Urinary bladder (tissue), 4 donors: ENCODE data around the gene SFT2D2. TPM values are rescaled to one million over a fixed set of nuclear protein-coding genes. Genes with fewer than 3 reads are reported as not detected.

ENCODE experiments used
- DNase-seq: peaks from one replicate; pipeline ENCODE4 v3.0.0-alpha.2; 2015; ENCODE audit errors: extremely low spot score
- H3K27ac ChIP-seq: one replicate; pipeline ENCODE4 v1.5.1; 2013; ENCODE audit warnings: low read depth, mild to moderate bottlenecking, moderate library complexity
- H3K36me3 ChIP-seq: one replicate; pipeline ENCODE4 v1.6.1; 2013; ENCODE audit warnings: mild to moderate bottlenecking, moderate library complexity; ENCODE audit not compliant: insufficient read depth
- H3K4me1 ChIP-seq: one replicate; pipeline ENCODE4 v1.6.1; 2013; ENCODE audit warnings: mild to moderate bottlenecking, moderate library complexity; ENCODE audit not compliant: insufficient read depth
- H3K4me3 ChIP-seq: one replicate; pipeline ENCODE4 v1.5.1; 2013; ENCODE audit warnings: low read depth, low read length
- WGBS: extraction: QIAGEN DNeasy Blood & Tissue Kit; methylation state at CpG from one replicate; pipeline ENCODE4 v1.1.7; 2013; 5-methylcytosine and 5-hydroxymethylcytosine counted together
- polyA plus RNA-seq: library from polyadenylated mRNA; stranded (reverse); fragments of 200-250 nt; gene quantifications from one replicate; pipeline ENCODE4 v1.2.3, GENCODE V29; 2013
- small RNA-seq: library from RNA; depleted of rRNA; stranded (forward); fragments of <200 nt; gene quantifications from one replicate; pipeline ENCODE3, GENCODE V24; 2014
- total RNA-seq: library from RNA; depleted of rRNA; stranded (reverse); fragments of >200 nt; gene quantifications from one replicate; pipeline ENCODE4 v1.2.3, GENCODE V29; 2014
- donor health status: healthy with polysubstance abuse.
- donor health status: healthy.

Gene SFT2D2
- total and polyA plus RNA-seq, 2 donors = 5.9 to 41.9 TPM

GRCh38 chr1:168291222-168291837 is 65.5 kb downstream of the SFT2D2 start:
- Histone ChIP-seq H3K27ac (no peak overlapping the region), H3K4me1 (no peaks in the 10 kb centered on the region), H3K4me3 (no peak overlapping the region), H3K36me3 (peaks cover 2% of the 10 kb centered on the region)
- 90% methylated on average over 15 of the region's 15 CpGs for WGBS
- DNase-seq = no peak

- DNase-seq = no peak
- peaks cover 2% of the 10 kb centered on the region for H3K36me3 ChIP-seq
- no peak overlapping the region for H3K4me3 ChIP-seq
- H3K4me1 ChIP-seq = no peaks in the 10 kb centered on the region
- H3K27ac ChIP-seq = no peak overlapping the region
- 68% methylated on average over 1 of the region's 1 CpG for WGBS
Observed at GRCh38 chr1:168293356-168293755, 67.6 kb downstream of the SFT2D2 start.

- WGBS = 84% methylated on average over 8 of the region's 8 CpGs
- Histone ChIP-seq H3K27ac (no peak overlapping the region), H3K4me3 (no peak overlapping the region), H3K4me1 (no peaks in the 10 kb centered on the region), H3K36me3 (no peaks in the 10 kb centered on the region)
- DNase-seq = no peak
Observed at GRCh38 chr1:168295411-168296114, 69.8 kb downstream of the SFT2D2 start.

- H3K36me3 ChIP-seq = no peaks in the 10 kb centered on the region
- no peaks in the 10 kb centered on the region for H3K4me1 ChIP-seq
- DNase-seq = no peak
- H3K4me3 ChIP-seq = no peak overlapping the region
- H3K27ac ChIP-seq = no peak overlapping the region
- 75% methylated on average over 7 of the region's 7 CpGs for WGBS
Observed at GRCh38 chr1:168297019-168297730, 71.4 kb downstream of the SFT2D2 start.

GRCh38 chr1:168298446-168298845 is 72.6 kb downstream of the SFT2D2 start:
- WGBS = 94% methylated on average over 3 of the region's 3 CpGs
- Histone ChIP-seq H3K4me3 (no peak overlapping the region), H3K36me3 (no peaks in the 10 kb centered on the region), H3K4me1 (no peaks in the 10 kb centered on the region), H3K27ac (no peak overlapping the region)
- DNase-seq = no peak

GRCh38 chr1:168300626-168301025 is 74.8 kb downstream of the SFT2D2 start:
- Histone ChIP-seq H3K27ac (no peak overlapping the region), H3K4me3 (no peak overlapping the region), H3K4me1 (no peaks in the 10 kb centered on the region), H3K36me3 (peaks cover 1% of the 10 kb centered on the region)
- WGBS = 65% methylated on average over 2 of the region's 2 CpGs
- DNase-seq = no peak

GRCh38 chr1:168301664-168302320 is 76.0 kb downstream of the SFT2D2 start:
- Histone ChIP-seq H3K27ac (no peak overlapping the region), H3K4me1 (no peaks in the 10 kb centered on the region), H3K4me3 (no peak overlapping the region), H3K36me3 (peaks cover 1% of the 10 kb centered on the region)
- no peak for DNase-seq
- 61% methylated on average over 3 of the region's 3 CpGs for WGBS

Small RNAs within 50 kb of the gene (small RNA-seq; reads per million reads assigned to genes)
- gene AL021397.1 = not detected
- not detected for gene RNU6-1310P

Other genes with a start within 250 kb of the SFT2D2 start
- 20.5 TPM for gene GPR161, start 89.1 kb upstream of the SFT2D2 start, total RNA-seq
- gene GPR161, start 89.1 kb upstream of the SFT2D2 start, polyA plus RNA-seq = 13.6 TPM
- 58.9 TPM for gene TIPRL, start 47.0 kb upstream of the SFT2D2 start, total RNA-seq
- 24.6 TPM for gene TIPRL, start 47.0 kb upstream of the SFT2D2 start, polyA plus RNA-seq
- 1.1 TPM for gene TBX19, start 54.9 kb downstream of the SFT2D2 start, total RNA-seq
- 1.8 TPM for gene TBX19, start 54.9 kb downstream of the SFT2D2 start, polyA plus RNA-seq